ENCODE measurements around the gene TP73. TPM values are rescaled to one million over a fixed set of nuclear protein-coding genes. Genes with fewer than 3 reads are reported as not detected.

TP73 gene
- total and polyA plus RNA-seq, 12 donors = 0.03 to 0.58 (median 0.15) TPM; not detected in 7

- Histone ChIP-seq H3K9me3 (no peaks in the 10 kb centered on the region), H3K4me3 (no peak overlapping the region), H3K4me1 (peaks cover 0 to 7% (median 0%) of the 10 kb centered on the region in 9 donors), H3K36me3 (peaks cover 0 to 100% (median 89%) of the 10 kb centered on the region in 9 donors), H3K27ac (no peak overlapping the region), H3K27me3 (no peaks in the 10 kb centered on the region)
- DNase-seq (no peak), ATAC-seq (no peak)
- intact Hi-C loops (cut with DNase I) = no loop called here
- TF ChIP-seq CTCF (IDR thresholded peaks at IDR 0.05) = no peak
- 94 to 95% methylated on average over 17 of the region's 17 CpGs for WGBS, 2 donors
Observed at GRCh38 chr1:3632298-3632697, 20.0 kb upstream of the TP73 start.

GRCh38 chr1:3632716-3633343 is 19.5 kb upstream of the TP73 start:
- WGBS, 2 donors = 94 to 95% methylated on average over 26 of the region's 26 CpGs
- ATAC-seq (no peak), DNase-seq (no peak)
- Histone ChIP-seq H3K27ac (no peak overlapping the region), H3K9me3 (no peaks in the 10 kb centered on the region), H3K4me1 (peaks cover 0 to 7% (median 0%) of the 10 kb centered on the region in 9 donors), H3K4me3 (no peak overlapping the region), H3K36me3 (peaks cover 0 to 100% (median 86%) of the 10 kb centered on the region in 9 donors), H3K27me3 (no peaks in the 10 kb centered on the region)
- intact Hi-C loops (cut with DNase I) = no loop called here
- TF ChIP-seq CTCF (IDR thresholded peaks at IDR 0.05) = no peak

GRCh38 chr1:3633344-3634058 is 18.8 kb upstream of the TP73 start:
- Histone ChIP-seq H3K27ac (no peak overlapping the region), H3K4me1 (peaks cover 0 to 7% (median 0%) of the 10 kb centered on the region in 9 donors), H3K4me3 (no peak overlapping the region), H3K9me3 (no peaks in the 10 kb centered on the region), H3K27me3 (no peaks in the 10 kb centered on the region), H3K36me3 (peaks cover 0 to 100% (median 79%) of the 10 kb centered on the region in 9 donors)
- 91 to 95% methylated on average over 28 of the region's 28 CpGs for WGBS, 2 donors
- intact Hi-C loops (cut with DNase I) = no loop called here
- DNase-seq = no peak
- ATAC-seq = no peak
- TF ChIP-seq CTCF (IDR thresholded peaks at IDR 0.05) = no peak

GRCh38 chr1:3634059-3634800 is 18.1 kb upstream of the TP73 start:
- Histone ChIP-seq H3K27me3 (no peaks in the 10 kb centered on the region), H3K27ac (no peak overlapping the region), H3K4me1 (peaks cover 0 to 7% (median 0%) of the 10 kb centered on the region in 9 donors), H3K9me3 (no peaks in the 10 kb centered on the region), H3K36me3 (peaks cover 0 to 100% (median 72%) of the 10 kb centered on the region in 9 donors), H3K4me3 (no peak overlapping the region)
- DNase-seq (no peak), ATAC-seq (no peak)
- no peak for TF ChIP-seq CTCF (IDR thresholded peaks at IDR 0.05)
- intact Hi-C loops (cut with DNase I) = no loop called here
- WGBS, 2 donors = 93 to 95% methylated on average over 22 of the region's 22 CpGs

Measured in heart right ventricle (tissue), 16 donors.